GM15510 (cell line): ENCODE measurements around the gene TLK1.

Experiments used
- POLR2A ChIP-seq: IDR thresholded peaks from 3 replicates; pipeline ENCODE4 v1.6.1; 2011; ENCODE audit warnings: borderline replicate concordance; ENCODE audit not compliant: insufficient read length; ENCODE audit errors: extremely low read depth

Gene TLK1

DNA sequence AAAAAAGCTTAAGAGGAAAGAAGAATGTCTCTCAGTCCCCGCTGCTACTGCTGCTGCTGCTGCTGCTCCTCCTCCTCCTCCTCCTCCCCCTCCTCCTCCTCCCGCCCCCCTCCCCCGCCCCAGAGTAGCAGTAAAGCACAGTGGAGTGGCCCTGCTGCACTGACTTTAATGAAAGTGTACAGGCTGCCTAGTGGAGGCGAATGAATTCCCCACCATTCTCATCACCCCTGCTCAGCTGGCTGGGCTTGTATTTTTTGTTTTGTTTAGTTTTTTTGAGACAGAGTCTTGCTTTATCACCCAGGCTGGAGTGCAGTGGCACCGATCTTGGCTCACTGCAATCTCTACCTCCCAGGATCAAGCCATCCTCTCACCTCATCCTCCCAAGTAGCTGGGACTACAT, 197.3 kb downstream of the TLK1 start:
- TF ChIP-seq POLR2A, result no peak

DNA sequence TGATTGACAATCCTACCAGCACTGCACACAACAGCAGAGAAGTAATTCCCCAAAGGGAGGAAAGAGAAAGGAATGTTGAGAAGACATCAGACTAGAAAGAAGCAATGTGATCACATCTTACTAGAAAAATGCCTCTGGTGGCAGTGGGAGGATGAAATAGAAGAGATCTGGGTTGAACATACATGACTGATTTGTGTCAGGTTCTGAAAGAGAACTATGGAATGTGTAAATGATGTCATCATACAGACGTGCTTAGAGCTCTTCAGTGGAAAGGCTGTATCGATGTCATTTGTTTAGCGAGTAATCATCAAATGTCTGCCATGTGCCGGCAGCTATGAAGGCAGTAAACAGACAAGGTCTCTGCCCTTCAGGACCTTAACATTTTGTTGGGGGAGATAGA, 206.8 kb downstream of the TLK1 start:
- no peak for TF ChIP-seq POLR2A

GRCh38 chr2:170950221-170950761, 210.4 kb downstream of the TLK1 start:
- TF ChIP-seq POLR2A, result no peak

DNA sequence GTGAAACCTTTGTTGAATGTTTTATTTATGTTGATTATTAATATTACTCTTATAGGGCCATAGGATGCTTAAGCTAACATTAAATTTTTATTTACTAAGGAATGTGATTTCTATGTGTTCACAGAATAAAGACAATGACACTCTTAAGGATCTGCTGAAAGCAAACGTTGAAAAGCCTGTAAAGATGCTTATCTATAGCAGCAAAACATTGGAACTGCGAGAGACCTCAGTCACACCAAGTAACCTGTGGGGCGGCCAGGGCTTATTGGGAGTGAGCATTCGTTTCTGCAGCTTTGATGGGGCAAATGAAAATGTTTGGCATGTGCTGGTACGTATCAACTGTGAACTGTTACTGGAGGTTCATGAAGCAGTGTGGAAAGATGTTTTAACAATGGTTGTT, 211.3 kb downstream of the TLK1 start:
- TF ChIP-seq POLR2A, result no peak

DNA sequence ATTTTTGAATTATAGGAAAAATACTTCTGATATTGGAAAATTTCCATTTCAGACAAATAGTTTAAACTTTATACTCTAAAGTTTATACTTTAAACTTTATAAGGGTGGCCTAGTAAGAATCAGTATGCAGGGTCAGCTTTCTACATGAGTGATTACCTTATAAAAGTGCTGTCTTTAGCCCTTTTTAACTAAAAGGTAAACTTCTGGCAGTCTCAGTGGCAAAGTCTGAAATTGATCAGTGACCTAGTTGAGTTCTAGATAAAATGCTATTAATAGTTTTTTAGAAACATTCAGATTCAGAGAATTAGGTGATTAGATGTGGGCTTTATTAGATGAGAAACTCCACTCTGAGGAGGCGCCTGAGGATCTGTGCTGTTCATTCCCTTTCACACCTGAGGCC, 216.1 kb downstream of the TLK1 start:
- no peak for TF ChIP-seq POLR2A

- no peak for TF ChIP-seq POLR2A
Measured at GRCh38 chr2:170943596-170943995, 217.1 kb downstream of the TLK1 start.

GRCh38 chr2:170943041-170943440, 217.7 kb downstream of the TLK1 start:
- no peak for TF ChIP-seq POLR2A

- no peak for TF ChIP-seq POLR2A
Measured at GRCh38 chr2:170942615-170943014, 218.1 kb downstream of the TLK1 start.
